Esophagus squamous epithelium (tissue), 4 donors: ENCODE measurements around the gene PDE10A.

ENCODE experiments used
- CTCF ChIP-seq, 6 experiments: fragments of 450-650 bp in 4 of 6; fragments of 200-600 bp in 2 of 6; sonication (generic) in 2 of 6; IDR thresholded peaks; one replicate each; pipeline ENCODE4 v1.5.1; 2016 to 2019; ENCODE audit warnings: antibody characterized with exemption in 6 of 6, mild to moderate bottlenecking in 4 of 6, moderate library complexity in 4 of 6
- POLR2A ChIP-seq, 4 donors: fragments of 450-650 bp; IDR thresholded peaks; one replicate each; pipeline ENCODE4 v1.6.1; 2017; ENCODE audit warnings: antibody characterized with exemption in 4 of 4, mild to moderate bottlenecking in 4 of 4, moderate library complexity in 3 of 4

GRCh38 chr6:165514621-165515020, 148.4 kb downstream of the PDE10A start:
- TF ChIP-seq POLR2A (IDR thresholded peaks at IDR 0.05) (no peak), CTCF (IDR thresholded peaks at IDR 0.05) (no peak)
